HCT116 (cell line): ENCODE data around the gene DMXL1. TPM values are rescaled to one million over a fixed set of nuclear protein-coding genes. Genes with fewer than 3 reads are reported as not detected.
A peak's percentile ranks its signal among the peaks of the same experiment; 100 is the strongest.

Experiments used
- ATAC-seq: fragments of 200-7000 bp; cut with Tn5 transposase; 2 replicates; pipeline ENCODE4 v1.9.1; 2020; ENCODE audit warnings: mild to moderate bottlenecking, moderate library complexity
- BruUV-seq: library from RNA; stranded (reverse); fragments of 400-500 nt; replicated peaks from 2 replicates; lab custom pipeline; 2021; lab: Mats Ljungman, UMichigan
- CTCF ChIA-PET: fragments of 300-600 bp; sonication (Branson Sonifier 250); formaldehyde crosslinking; loops from one replicate; lab custom pipeline; 2021; ENCODE audit warnings: antibody characterized with exemption; lab: Charles Lee
- POLR2A ChIA-PET: fragments of 300-600, 350-600 bp; sonication (Branson Sonifier 250); formaldehyde crosslinking; loops from one replicate; lab custom pipeline; 2021; ENCODE audit warnings: antibody characterized with exemption; lab: Charles Lee
- RAD21 ChIA-PET, 2 experiments: fragments of 300-600 bp; sonication (Branson Sonifier 250); formaldehyde crosslinking; loops; one replicate each; lab custom pipeline; 2023; ENCODE audit warnings: low total read pairs in 2 of 2; ENCODE audit not compliant: uncharacterized antibody in 2 of 2, unreplicated experiment in 2 of 2, low non-redundant PET in 1 of 2; lab: Charles Lee
- DNase-seq: peaks from one replicate; pipeline ENCODE4 v3.0.0-alpha.2; 2010; ENCODE audit warnings: low read depth, low spot score
- H2AFZ ChIP-seq: fragments of 200-600 bp; shearing (Covaris generic), sonication (generic); 2 replicates; pipeline ENCODE4 v1.6.1; 2017; ENCODE audit warnings: low read depth, mixed run types, mixed read lengths, antibody characterized with exemption, low read length; ENCODE audit not compliant: poor library complexity, severe bottlenecking
- H3K27ac ChIP-seq: 2 replicates; pipeline ENCODE4 v1.5.1; 2012; ENCODE audit warnings: low read depth, low read length
- H3K27me3 ChIP-seq: fragments of 200-600 bp; sonication (generic); 2 replicates; pipeline ENCODE4 v1.6.1; 2016; ENCODE audit warnings: mixed run types, low read length, mixed read lengths; ENCODE audit not compliant: insufficient read depth
- H3K36me3 ChIP-seq, 2 experiments: fragments of 200-500 bp in 1 of 2; fragments of 200-600 bp in 1 of 2; sonication (Bioruptor generic) in 1 of 2; sonication (generic) in 1 of 2; 2 replicates each; pipeline versions ENCODE4 v1.5.1 to v1.6.1; 2014 to 2016; ENCODE audit warnings: low read length in 2 of 2, inconsistent platforms in 1 of 2, mixed read lengths in 1 of 2, mixed run types in 1 of 2; ENCODE audit not compliant: insufficient read depth in 2 of 2, control insufficient read depth in 1 of 2
- H3K4me1 ChIP-seq, 2 experiments: fragments of 200-600 bp in 1 of 2; sonication (generic) in 1 of 2; 2 replicates each; pipeline versions ENCODE4 v1.5.1 to v1.6.1; 2012 to 2017; ENCODE audit warnings: low read length in 2 of 2, inconsistent platforms in 1 of 2, mild to moderate bottlenecking in 1 of 2, mixed read lengths in 1 of 2, mixed run types in 1 of 2, moderate library complexity in 1 of 2; ENCODE audit not compliant: insufficient read depth in 2 of 2, control insufficient read depth in 1 of 2
- H3K4me2 ChIP-seq: fragments of 200-600 bp; sonication (generic); 2 replicates; pipeline ENCODE4 v1.6.1; 2017; ENCODE audit warnings: mixed run types, low read length, mixed read lengths
- H3K4me3 ChIP-seq, 2 experiments: fragments of 200-600 bp in 1 of 2; sonication (generic) in 1 of 2; replicated peaks in 1 of 2; 2 replicates each; pipeline ENCODE4 v1.5.1; 2011 to 2016; ENCODE audit warnings: low read length in 2 of 2, control low read depth in 1 of 2, low read depth in 1 of 2, mild to moderate bottlenecking in 1 of 2, mixed read lengths in 1 of 2, mixed run types in 1 of 2
- H3K79me2 ChIP-seq: fragments of 200-600 bp; sonication (generic); 2 replicates; pipeline ENCODE4 v1.6.1; 2017; ENCODE audit warnings: mild to moderate bottlenecking, mixed run types, low read length, moderate library complexity, mixed read lengths; ENCODE audit not compliant: insufficient read depth
- H3K9ac ChIP-seq: fragments of 200-600 bp; sonication (generic); 2 replicates; pipeline ENCODE4 v1.6.1; 2016; ENCODE audit warnings: low read length, mixed read lengths
- H3K9me2 ChIP-seq: fragments of 200-600 bp; sonication (generic), shearing (Covaris generic); 2 replicates; pipeline ENCODE4 v1.6.1; 2017; ENCODE audit warnings: mixed run types, mild to moderate bottlenecking, moderate library complexity; ENCODE audit not compliant: insufficient read depth
- H3K9me3 ChIP-seq, 2 experiments: fragments of 200-500 bp in 1 of 2; fragments of 200-600 bp in 1 of 2; sonication (Bioruptor generic) in 1 of 2; sonication (generic) in 1 of 2; 2 replicates each; pipeline ENCODE4 v1.6.1; 2014 to 2017; ENCODE audit warnings: low read length in 2 of 2, mixed read lengths in 2 of 2, inconsistent platforms in 1 of 2, low read depth in 1 of 2, mild to moderate bottlenecking in 1 of 2, mixed run types in 1 of 2, moderate library complexity in 1 of 2; ENCODE audit not compliant: control insufficient read depth in 1 of 2, insufficient read depth in 1 of 2
- H4K20me1 ChIP-seq: fragments of 200-600 bp; sonication (generic), shearing (Covaris generic); 2 replicates; pipeline ENCODE4 v1.6.1; 2017; ENCODE audit warnings: mixed run types, mild to moderate bottlenecking, moderate library complexity; ENCODE audit not compliant: insufficient read depth
- ELF1 ChIP-seq: IDR thresholded peaks from 2 replicates; pipeline ENCODE4 v1.6.1; 2012; ENCODE audit warnings: low read depth, borderline replicate concordance
- EZH2phosphoT487 ChIP-seq: fragments of 200-600 bp; IDR thresholded peaks from 2 replicates; pipeline ENCODE4 v1.6.1; 2018; ENCODE audit warnings: antibody characterized with exemption, borderline replicate concordance
- JUND ChIP-seq: IDR thresholded peaks from 2 replicates; pipeline ENCODE4 v1.6.1; 2012
- MAX ChIP-seq: IDR thresholded peaks from 2 replicates; pipeline ENCODE4 v1.6.1; 2012
- REST ChIP-seq: IDR thresholded peaks from 2 replicates; pipeline ENCODE4 v1.6.1; 2012; ENCODE audit warnings: low read depth
- ZBTB33 ChIP-seq: IDR thresholded peaks from 2 replicates; pipeline ENCODE4 v1.6.1; 2011; ENCODE audit warnings: mild to moderate bottlenecking, low read length, moderate library complexity; ENCODE audit not compliant: insufficient replicate concordance; ENCODE audit errors: extremely low read depth
- ZNF274 ChIP-seq: fragments of 200-500 bp; sonication (Bioruptor generic); IDR thresholded peaks from 2 replicates; pipeline ENCODE4 v1.6.1; 2014; ENCODE audit warnings: mild to moderate bottlenecking, low read depth, low read length, inconsistent platforms
- intact Hi-C: fragments of 100-400 bp; cut with micrococcal nuclease; formaldehyde crosslinking; loops from 2 replicates; pipeline ENCODE4 v1.10.0; 2022
- total RNA-seq: library from RNA; stranded (reverse); gene quantifications from one replicate; pipeline ENCODE4 v1.2.1, GENCODE V29; 2021; ENCODE audit not compliant: unreplicated experiment

DMXL1 gene
- total RNA-seq, 1 experiment from 2014 or later, result 21.1 TPM

- no peak for TF ChIP-seq REST
- TF ChIP-seq MAX, result no peak
- no peak for TF ChIP-seq ELF1
- no peak for TF ChIP-seq ZNF274
- no peak for TF ChIP-seq JUND
These were observed 107.5 kb downstream of the DMXL1 start (continued) for GRCh38 chr5:119178435-119178834.

- H3K9ac ChIP-seq, result no peak overlapping the region
- RAD21 ChIA-PET, result no interaction called here
- DNase-seq, result no peak
- POLR2A ChIA-PET, result no interaction called here
- H3K4me2 ChIP-seq, result 0 out of 2 replicates have a peak overlapping the region, but pooled peaks have one; percentile 10
- intact Hi-C loops, result no loop called here
- no peaks in the 10 kb centered on the region for H3K9me2 ChIP-seq
- BruUV-seq, result no TSS peak
- ATAC-seq, result no peak
- no peaks in the 10 kb centered on the region for H3K36me3 ChIP-seq
- H4K20me1 ChIP-seq, result no peaks in the 10 kb centered on the region
- H2AFZ ChIP-seq, result no peak overlapping the region
- CTCF ChIA-PET, result no interaction called here
- no peak overlapping the region for H3K27ac ChIP-seq
- H3K79me2 ChIP-seq, result no peaks in the 10 kb centered on the region
- H3K4me3 ChIP-seq, result no peak overlapping the region
- no peaks in the 10 kb centered on the region for H3K27me3 ChIP-seq
- H3K9me3 ChIP-seq, result no peaks in the 10 kb centered on the region
- TF ChIP-seq EZH2phosphoT487 (no peak), REST (no peak), ELF1 (no peak), ZBTB33 (no peak)
- peaks cover 0 to 6% of the 10 kb centered on the region in 2 experiments; a peak in 1 of 4 replicates for H3K4me1 ChIP-seq
These were observed 109.2 kb downstream of the DMXL1 start for GRCh38 chr5:119179857-119180641.
